GM12873 (cell line): ENCODE results near the gene MRAS.

Experiments used
- CTCF ChIP-seq: IDR thresholded peaks from 2 replicates; pipeline ENCODE4 v1.5.1; 2012; ENCODE audit warnings: low read depth, mild to moderate bottlenecking, moderate library complexity, low read length, control low read depth; ENCODE audit not compliant: insufficient read depth; ENCODE audit errors: missing control alignments

The MRAS gene

GRCh38 chr3:138394686-138395085 is 46.3 kb downstream of the MRAS start:
- no peak for TF ChIP-seq CTCF

GRCh38 chr3:138395865-138396751 is 47.7 kb downstream of the MRAS start:
- TF ChIP-seq CTCF, result no peak

GRCh38 chr3:138396752-138397410 is 48.5 kb downstream of the MRAS start:
- no peak for TF ChIP-seq CTCF

- peak; percentile 26 for TF ChIP-seq CTCF
Measured at GRCh38 chr3:138397983-138398382, 49.6 kb downstream of the MRAS start.

- no peak for TF ChIP-seq CTCF
Measured at GRCh38 chr3:138398791-138399575, 50.6 kb downstream of the MRAS start.

GRCh38 chr3:138399766-138400165 is 51.4 kb downstream of the MRAS start:
- no peak for TF ChIP-seq CTCF

- TF ChIP-seq CTCF, result no peak
Measured at GRCh38 chr3:138400651-138401070, 52.3 kb downstream of the MRAS start.
